ENCODE data around the gene PHF5A.

- TF ChIP-seq CTCF (IDR thresholded peaks at IDR 0.05) (no peak), EZH2 (IDR thresholded peaks at IDR 0.05; ENCODE audit: borderline replicate concordance, insufficient read depth, low read depth, low read length, poor library complexity, severe bottlenecking) (no peak)
Observed at GRCh38 chr22:41418717-41419116, 49.8 kb downstream of the PHF5A start.
